Adipose tissue (tissue), 3 donors: ENCODE results near the gene ZNF618. TPM values are rescaled to one million over a fixed set of nuclear protein-coding genes. Genes with fewer than 3 reads are reported as not detected.

Experiments
- H3K27ac ChIP-seq: one replicate; pipeline ENCODE4 v1.5.1; 2013; ENCODE audit warnings: low read depth, low read length
- whole genome bisulfite sequencing, 3 donors: extraction: QIAGEN DNeasy Blood & Tissue Kit; methylation state at CpG; one replicate each; pipeline ENCODE4 v1.1.7; 2013; 5-methylcytosine and 5-hydroxymethylcytosine counted together
- polyA plus RNA-seq, 3 donors: library from polyadenylated mRNA; stranded (reverse); fragments of 200-250 nt; gene quantifications; one replicate each; pipeline ENCODE4 v1.2.3, GENCODE V29; 2013
- donor health status: healthy with polysubstance abuse.
- donor health status: Bipolar disorder and iron deficiency.
- donor health status: healthy.

The ZNF618 gene
- polyA plus RNA-seq, 3 donors: 2.6 to 3.9 (median 2.6) TPM

GRCh38 chr9:113947941-113948340, 71.8 kb downstream of the ZNF618 start:
- WGBS, 3 donors: 89 to 91% (median 90%) methylated on average over 8 of the region's 8 CpGs
- no peak overlapping the region for H3K27ac ChIP-seq

- no peak overlapping the region for H3K27ac ChIP-seq
- WGBS, 3 donors: 84 to 86% (median 86%) methylated on average over 11 of the region's 11 CpGs
Observed at GRCh38 chr9:113948891-113949570, 72.9 kb downstream of the ZNF618 start.

- no peak overlapping the region for H3K27ac ChIP-seq
- 92 to 97% (median 94%) methylated on average over 17 of the region's 17 CpGs for WGBS, 3 donors
Observed at GRCh38 chr9:113949571-113950078, 73.5 kb downstream of the ZNF618 start.

GRCh38 chr9:113950195-113951031, 74.3 kb downstream of the ZNF618 start:
- H3K27ac ChIP-seq: no peak overlapping the region
- 81 to 91% (median 84%) methylated on average over 13 of the region's 13 CpGs for WGBS, 3 donors

- WGBS, 3 donors: 83 to 95% (median 90%) methylated on average over 2 of the region's 2 CpGs
- H3K27ac ChIP-seq: no peak overlapping the region
Observed at GRCh38 chr9:113951032-113951372, 74.9 kb downstream of the ZNF618 start.

GRCh38 chr9:113952676-113953075, 76.6 kb downstream of the ZNF618 start:
- no peak overlapping the region for H3K27ac ChIP-seq

GRCh38 chr9:113953531-113953930, 77.4 kb downstream of the ZNF618 start:
- WGBS, 3 donors: 72 to 94% (median 84%) methylated on average over 2 of the region's 2 CpGs
- H3K27ac ChIP-seq: no peak overlapping the region

- no peak overlapping the region for H3K27ac ChIP-seq
Observed at GRCh38 chr9:113954591-113954990, 78.5 kb downstream of the ZNF618 start.

- 30 to 70% (median 39%) methylated on average over 2 of the region's 2 CpGs for WGBS, 3 donors
- H3K27ac ChIP-seq: no peak overlapping the region
Observed at GRCh38 chr9:113955076-113955752, 79.1 kb downstream of the ZNF618 start.

GRCh38 chr9:113956901-113957300, 80.8 kb downstream of the ZNF618 start:
- 85 to 92% (median 88%) methylated on average over 5 of the region's 5 CpGs for WGBS, 3 donors
- H3K27ac ChIP-seq: no peak overlapping the region

- 63 to 78% (median 63%) methylated on average over 4 of the region's 4 CpGs for WGBS, 3 donors
- H3K27ac ChIP-seq: no peak overlapping the region
Observed at GRCh38 chr9:113957351-113957750, 81.2 kb downstream of the ZNF618 start.

- whole genome bisulfite sequencing, 3 donors: 45 to 68% (median 51%) methylated on average over 4 of the region's 4 CpGs
- H3K27ac ChIP-seq: no peak overlapping the region
Observed at GRCh38 chr9:113957821-113958341, 81.8 kb downstream of the ZNF618 start.

GRCh38 chr9:113958556-113958955, 82.4 kb downstream of the ZNF618 start:
- WGBS, 3 donors: 92 to 94% (median 94%) methylated on average over 6 of the region's 6 CpGs
- H3K27ac ChIP-seq: no peak overlapping the region

- no peak overlapping the region for H3K27ac ChIP-seq
- WGBS, 3 donors: 94 to 96% (median 95%) methylated on average over 6 of the region's 6 CpGs
Observed at GRCh38 chr9:113960768-113961167, 84.7 kb downstream of the ZNF618 start.

- H3K27ac ChIP-seq: no peak overlapping the region
- WGBS, 3 donors: 83 to 90% (median 83%) methylated on average over 1 of the region's 1 CpG
Observed at GRCh38 chr9:113962396-113962795, 86.3 kb downstream of the ZNF618 start.

- H3K27ac ChIP-seq: no peak overlapping the region
- 51 to 56% (median 52%) methylated on average over 5 of the region's 5 CpGs for WGBS, 3 donors
Observed at GRCh38 chr9:113963017-113963620, 87.0 kb downstream of the ZNF618 start.

- WGBS, 3 donors: 69 to 71% (median 70%) methylated on average over 17 of the region's 17 CpGs
- H3K27ac ChIP-seq: no peak overlapping the region
Observed at GRCh38 chr9:113963696-113964494, 87.8 kb downstream of the ZNF618 start.
